HG03108 (cell line): ENCODE results near the gene MREG.

ENCODE experiments used
- ATAC-seq: cut with Tn5 transposase; IDR thresholded peaks from one replicate; pipeline ENCODE4 v1.9.1; 2021; ENCODE audit warnings: moderate library complexity; ENCODE audit not compliant: unreplicated experiment

MREG gene

DNA sequence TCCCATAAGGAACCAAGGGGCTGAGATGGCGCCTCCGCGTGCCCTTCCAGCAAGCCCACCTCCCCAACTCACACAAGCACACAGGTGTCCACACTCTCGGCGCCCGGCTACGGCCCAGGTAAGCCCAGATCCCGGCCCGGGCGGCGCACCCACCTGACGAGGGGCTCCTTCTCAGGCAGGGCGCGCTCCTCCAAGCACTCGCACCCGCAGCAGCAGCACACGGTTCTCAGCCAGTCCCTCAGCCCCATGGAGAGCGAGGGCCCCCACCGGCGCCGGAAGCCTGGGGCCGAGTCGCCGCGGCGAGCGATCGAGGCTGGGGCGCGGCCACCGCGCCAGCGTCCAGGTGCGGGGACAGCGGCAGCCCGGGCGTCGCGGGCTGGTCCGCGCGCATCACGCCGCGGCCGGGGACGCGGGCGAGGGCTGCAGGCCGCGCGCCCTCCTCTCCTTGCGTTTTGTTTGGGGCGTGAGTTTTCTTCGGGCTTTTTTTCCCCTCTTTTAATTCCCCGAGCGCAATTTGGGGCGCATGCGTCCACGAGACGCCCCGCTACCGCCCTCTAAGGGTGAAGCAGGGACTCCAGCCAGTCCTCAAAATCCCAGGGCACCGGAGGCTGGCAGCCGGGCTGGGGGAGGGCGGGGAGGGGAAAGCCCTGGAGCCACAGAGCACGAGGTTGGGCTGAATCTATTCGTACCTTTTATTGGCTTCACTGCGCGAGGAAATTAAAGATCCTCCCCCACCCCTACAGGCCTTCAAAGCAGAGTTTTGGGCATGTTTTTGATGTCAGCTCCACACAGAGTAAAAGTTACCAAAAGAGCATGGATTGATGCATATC lies at the start of gene MREG:
Gene MREG (minus strand): TSS at position 472 of the 830 bp plus-strand sequence. CDS start 224 bp downstream, at position 248.
- peak; percentile 38 for ATAC-seq

DNA sequence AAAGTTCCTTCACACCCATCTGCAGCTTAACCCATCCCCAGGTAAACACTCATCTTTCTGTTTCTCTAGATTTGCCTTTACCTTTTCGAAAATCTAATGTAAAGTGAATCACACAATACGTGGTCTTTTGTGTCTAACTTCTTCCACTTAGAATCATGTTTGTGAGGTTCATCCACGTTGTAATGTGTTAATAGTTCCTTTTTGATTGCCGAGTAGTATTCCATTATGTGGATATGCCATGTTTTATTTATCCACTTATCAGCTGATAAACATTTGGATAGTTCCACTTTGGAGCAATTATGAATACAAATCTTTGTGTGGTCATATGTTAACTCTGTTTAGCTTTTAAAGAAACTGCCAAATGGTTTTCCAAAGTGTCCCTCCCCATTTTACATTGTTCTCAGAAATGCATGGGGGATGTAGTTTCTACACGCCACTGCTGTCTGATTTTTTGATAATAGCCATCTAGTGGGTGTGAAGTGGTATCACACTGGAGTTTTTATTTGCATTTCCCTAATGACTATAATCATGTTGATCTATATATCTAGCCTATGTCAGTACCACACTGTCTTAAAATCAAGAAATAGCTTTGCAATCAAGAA lies 46.0 kb upstream of the MREG start:
- ATAC-seq = no peak

- peak; percentile 84 for ATAC-seq
These were observed 44.4 kb upstream of the MREG start for GRCh38 chr2:216057688-216058193.

GRCh38 chr2:216056739-216057138 lies 43.4 kb upstream of the MREG start:
- peak; percentile 37 for ATAC-seq

DNA sequence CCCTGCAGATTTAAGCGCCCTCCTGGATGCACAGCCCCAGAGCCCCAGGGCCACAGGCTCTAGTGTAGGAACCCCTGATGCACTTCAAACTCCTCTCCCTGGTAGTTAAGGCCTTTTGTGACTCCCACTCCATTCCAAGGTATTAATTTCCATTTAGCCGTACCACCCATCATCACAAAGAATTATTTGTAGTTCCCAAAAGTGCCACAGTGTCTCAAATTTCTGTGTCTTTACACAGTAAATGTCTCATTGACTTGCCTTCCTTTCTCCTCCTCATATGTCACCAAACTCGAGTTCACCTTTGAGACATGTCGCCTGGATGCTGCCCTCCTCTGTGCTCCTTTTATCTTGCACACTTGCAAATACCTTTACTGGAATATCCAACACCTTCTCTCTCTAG lies 42.3 kb upstream of the MREG start:
- ATAC-seq = no peak

DNA sequence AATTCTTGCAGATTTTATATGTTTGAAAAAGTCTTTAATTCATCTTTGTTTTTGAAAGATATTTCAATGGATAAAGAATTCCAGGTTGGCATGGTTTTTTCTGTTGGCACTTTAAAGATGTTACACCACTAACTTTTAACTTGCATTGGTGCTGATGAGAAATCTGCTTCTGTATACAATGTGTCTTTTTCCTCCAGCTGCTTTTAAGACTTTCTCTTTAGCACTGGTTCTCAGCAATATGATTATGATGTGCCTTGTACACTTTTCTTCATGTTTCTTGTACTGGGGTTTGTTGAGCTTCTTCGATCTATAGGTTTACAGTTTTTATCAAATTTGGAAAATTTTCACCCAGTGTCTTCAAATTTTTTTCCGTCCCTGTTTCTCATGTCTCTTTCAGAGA lies 39.1 kb upstream of the MREG start:
- ATAC-seq = no peak

- ATAC-seq = no peak
These were observed 38.0 kb upstream of the MREG start for GRCh38 chr2:216051350-216051749.

- ATAC-seq = no peak
These were observed 36.1 kb upstream of the MREG start for GRCh38 chr2:216049452-216049851.

DNA sequence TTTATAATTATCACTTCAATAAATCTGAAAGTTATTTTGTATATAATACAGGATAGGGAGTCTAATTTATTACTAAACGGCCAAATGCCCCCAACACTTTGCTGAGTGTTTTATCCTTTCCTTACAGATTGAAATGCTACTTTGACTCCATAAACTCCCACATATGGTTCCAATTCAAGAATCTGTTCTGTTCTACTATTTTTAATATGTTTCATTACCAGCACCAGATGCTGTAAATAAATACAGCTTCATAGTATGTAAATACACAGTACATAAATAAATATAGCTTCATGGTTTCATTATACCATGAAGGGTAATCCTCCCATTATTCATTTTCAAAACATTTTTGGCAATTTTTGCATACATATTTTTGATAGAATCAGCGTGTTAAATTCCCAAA lies 34.0 kb upstream of the MREG start:
- no peak for ATAC-seq

- ATAC-seq = peak; percentile 91
These were observed 31.6 kb upstream of the MREG start for GRCh38 chr2:216044883-216045486.

DNA sequence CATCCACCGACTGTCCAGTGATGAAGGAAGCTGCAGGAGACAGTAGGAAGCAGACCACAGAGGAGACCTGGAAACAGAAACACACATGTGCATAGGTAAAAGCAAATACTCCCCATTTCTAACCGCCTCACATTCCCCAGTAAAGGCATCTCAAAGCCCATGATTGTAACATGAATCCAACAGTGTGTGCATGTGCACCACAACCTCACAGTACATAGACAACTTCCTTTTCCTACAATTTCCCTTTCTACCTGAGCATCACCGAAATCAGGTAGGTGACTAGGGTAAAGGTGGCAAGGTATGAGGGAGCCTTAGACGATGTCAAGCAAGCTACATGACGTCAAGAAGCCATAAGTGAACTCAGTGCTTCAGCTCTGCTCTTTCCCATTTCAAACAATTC lies 30.6 kb upstream of the MREG start:
- ATAC-seq = no peak

DNA sequence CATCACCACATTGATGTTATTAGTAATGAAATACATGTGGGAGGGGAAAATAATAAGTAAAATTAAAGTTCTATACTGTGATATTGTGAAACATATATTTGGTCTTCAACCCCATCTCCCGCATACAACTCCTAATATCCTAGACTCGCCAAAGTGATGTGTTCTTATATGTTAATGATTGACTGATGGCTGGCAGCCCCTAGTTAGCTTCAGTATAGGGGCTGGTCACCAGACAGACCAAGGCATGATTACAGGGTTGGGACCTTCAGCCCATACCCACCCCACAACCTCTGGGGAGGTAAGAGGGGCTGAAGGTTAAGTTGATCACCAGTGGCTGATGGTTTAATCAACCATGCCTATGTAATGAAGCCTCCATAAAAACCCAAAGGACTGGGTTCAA lies 28.1 kb upstream of the MREG start:
- ATAC-seq = no peak

- ATAC-seq = no peak
These were observed 26.6 kb upstream of the MREG start for GRCh38 chr2:216039918-216040317.

GRCh38 chr2:216034065-216034464 lies 20.7 kb upstream of the MREG start:
- peak; percentile 30 for ATAC-seq

DNA sequence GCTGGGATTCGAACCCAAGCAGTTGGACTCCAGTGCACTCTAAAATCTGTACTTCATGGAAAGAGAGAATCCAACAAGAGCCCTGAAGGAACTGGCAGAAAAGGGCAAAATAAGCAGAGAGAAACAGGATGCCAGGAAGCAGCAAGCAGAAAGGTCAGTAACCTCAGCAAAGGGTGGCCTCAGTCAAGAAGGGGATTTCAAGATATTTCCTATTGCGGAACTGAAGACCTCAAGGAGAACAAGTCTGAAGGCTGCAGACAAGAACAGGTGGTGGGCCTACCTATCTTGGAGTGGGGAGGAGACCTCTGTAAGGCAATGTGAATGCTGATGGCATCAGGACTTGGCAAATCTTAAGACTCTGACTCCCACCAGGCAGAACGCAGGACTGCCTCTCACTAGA lies 20.1 kb upstream of the MREG start:
- ATAC-seq = peak; percentile 37

GRCh38 chr2:216031960-216032689 lies 18.8 kb upstream of the MREG start:
- peak; percentile 74 for ATAC-seq

DNA sequence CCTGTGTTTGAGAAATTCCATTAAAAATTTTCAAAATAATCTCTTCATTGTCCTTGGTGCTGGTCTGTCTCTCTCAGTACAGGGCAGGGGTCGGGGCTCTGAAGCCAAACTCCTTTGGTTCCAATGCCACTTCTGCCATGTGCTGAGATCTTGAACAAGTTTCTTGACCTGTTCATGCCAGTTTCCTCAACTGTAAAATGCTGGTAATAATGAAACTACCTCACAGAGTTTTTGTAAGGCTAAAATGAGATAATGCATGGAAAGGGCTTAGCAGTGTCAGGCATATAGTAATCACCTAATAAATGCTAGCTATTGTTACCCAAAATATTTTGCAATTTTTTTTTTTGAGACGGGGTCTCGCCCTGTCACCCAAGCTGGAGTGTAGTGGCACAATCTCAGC lies 16.9 kb upstream of the MREG start:
- no peak for ATAC-seq

GRCh38 chr2:216029416-216030129 lies 16.2 kb upstream of the MREG start:
- no peak for ATAC-seq

DNA sequence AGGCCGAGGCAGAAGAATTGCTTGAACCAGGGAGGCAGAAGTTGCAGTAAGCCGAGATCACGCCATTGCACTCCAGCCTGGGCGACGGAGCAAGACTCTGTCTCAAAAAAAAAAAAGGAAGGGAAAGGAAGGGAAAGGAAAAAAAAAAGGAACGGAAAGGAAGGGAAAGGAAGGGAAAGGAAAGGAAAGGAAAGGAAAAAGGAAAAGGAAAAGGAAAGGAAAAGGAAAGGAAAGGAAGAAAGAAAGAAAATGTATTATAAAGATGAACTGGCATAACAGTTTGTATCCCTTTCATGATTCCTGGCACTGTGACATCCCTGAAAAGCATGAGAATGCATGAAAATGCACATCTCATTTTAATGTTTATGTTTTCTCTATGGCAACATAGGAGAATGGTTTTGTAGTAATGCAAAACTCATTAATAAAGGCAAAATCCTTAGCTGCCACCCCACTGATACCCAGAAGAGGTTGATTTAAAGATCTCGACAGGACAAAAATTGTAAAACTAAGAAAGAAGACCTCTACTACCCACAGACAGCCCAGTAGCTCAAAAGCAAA lies 11.5 kb upstream of the MREG start:
- ATAC-seq = no peak

DNA sequence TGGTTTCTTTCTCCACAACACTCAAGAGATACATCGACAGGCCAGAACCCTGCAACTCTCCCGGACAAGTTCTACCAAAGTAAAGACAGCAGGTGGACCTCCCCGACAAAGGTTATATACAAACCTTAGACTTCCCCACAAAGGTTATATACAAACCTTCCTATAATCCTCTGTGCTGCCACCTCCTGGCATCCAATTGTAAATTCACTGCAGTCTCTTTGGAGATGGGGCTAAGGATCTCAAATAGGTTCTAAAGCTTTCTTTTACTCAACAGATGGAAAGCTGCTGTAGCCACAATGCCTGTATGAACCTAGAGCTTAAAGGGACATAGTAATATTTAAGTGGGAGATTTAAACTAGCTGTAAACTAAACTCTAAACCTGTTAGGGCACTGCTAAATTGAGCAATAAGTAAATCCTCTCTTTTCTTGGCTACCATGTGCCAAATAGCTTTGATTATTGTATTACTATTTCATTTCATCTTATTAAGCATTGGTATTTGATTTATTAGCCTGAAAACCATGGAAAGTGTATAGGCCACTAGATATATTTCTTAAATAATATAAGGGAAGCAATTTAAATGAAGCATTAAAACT lies 9.8 kb upstream of the MREG start:
- peak; percentile 74 for ATAC-seq
